Endothelial cell of umbilical vein (primary cell): ENCODE results near the gene PRDX5. TPM values are rescaled to one million over a fixed set of nuclear protein-coding genes. Genes with fewer than 3 reads are reported as not detected.

Experiments
- BruUV-seq: library from RNA; stranded (reverse); fragments of 400-500 nt; replicated peaks from 2 replicates; lab custom pipeline; 2021; lab: Mats Ljungman, UMichigan
- CTCF ChIA-PET: fragments of 300-600, 350-600 bp; sonication (Branson Sonifier 250); formaldehyde crosslinking; loops from one replicate; lab custom pipeline; 2021; ENCODE audit warnings: antibody characterized with exemption, inconsistent platforms; lab: Charles Lee
- POLR2A ChIA-PET: fragments of 300-600, 350-600 bp; sonication (Branson Sonifier 250); formaldehyde crosslinking; loops from one replicate; lab custom pipeline; 2021; ENCODE audit warnings: antibody characterized with exemption, inconsistent platforms; lab: Charles Lee
- DNase-seq: peaks from one replicate; pipeline ENCODE4 v3.0.0-alpha.2; 2011; ENCODE audit warnings: low read depth, low spot score
- FAIRE-seq: peaks from 2 replicates; lab custom pipeline; 2011; peaks lifted over from hg19 to GRCh38; lab: Jason Lieb, UNC
- H2AFZ ChIP-seq: 2 replicates; pipeline ENCODE4 v1.6.0; 2012; ENCODE audit warnings: low read depth, low read length, control low read depth, inconsistent platforms
- H3K27ac ChIP-seq: 2 replicates; pipeline ENCODE4 v1.5.1; 2011; ENCODE audit warnings: low read depth, mild to moderate bottlenecking, control low read depth, low read length, moderate library complexity; ENCODE audit not compliant: insufficient read depth
- H3K27me3 ChIP-seq, 2 experiments: 2 replicates each; pipeline versions ENCODE4 v1.6.0 to v1.6.1; 2011; ENCODE audit warnings: low read length in 2 of 2, mixed read lengths in 1 of 2; ENCODE audit not compliant: control insufficient read depth in 2 of 2, insufficient read depth in 2 of 2
- H3K36me3 ChIP-seq, 2 experiments: 2 replicates in 1 of 2; 3 replicates in 1 of 2; pipeline ENCODE4 v1.5.1; 2011; ENCODE audit warnings: low read length in 2 of 2, mild to moderate bottlenecking in 1 of 2, moderate library complexity in 1 of 2; ENCODE audit not compliant: control insufficient read depth in 2 of 2, insufficient read depth in 2 of 2; ENCODE audit errors: extremely low read depth in 1 of 2
- H3K4me1 ChIP-seq: 3 replicates; pipeline ENCODE4 v1.5.1; 2011; ENCODE audit warnings: mild to moderate bottlenecking, low read length; ENCODE audit not compliant: control insufficient read depth, insufficient read depth; ENCODE audit errors: extremely low read depth
- H3K4me2 ChIP-seq: 2 replicates; pipeline ENCODE4 v1.6.1; 2011; ENCODE audit warnings: low read length, control low read depth, mixed read lengths; ENCODE audit not compliant: insufficient read depth
- H3K4me3 ChIP-seq, 3 experiments: fragments of 200-600 bp in 1 of 3; sonication (generic), shearing (Covaris generic) in 1 of 3; replicated peaks in 1 of 3; 2 replicates each; pipeline ENCODE4 v1.5.1; 2011 to 2016; ENCODE audit warnings: control low read depth in 3 of 3, low read length in 3 of 3, mild to moderate bottlenecking in 2 of 3, inconsistent platforms in 1 of 3, low read depth in 1 of 3, moderate library complexity in 1 of 3; ENCODE audit not compliant: insufficient read depth in 1 of 3
- H3K79me2 ChIP-seq: 2 replicates; pipeline ENCODE4 v1.6.0; 2012; ENCODE audit warnings: low read length, inconsistent platforms; ENCODE audit not compliant: control insufficient read depth, insufficient read depth
- H3K9ac ChIP-seq: replicated peaks from 2 replicates; pipeline ENCODE3; 2011; ENCODE audit warnings: low read length, control low read depth; ENCODE audit not compliant: insufficient read depth; ENCODE audit errors: extremely low read depth
- H3K9me1 ChIP-seq: replicated peaks from 3 replicates; pipeline ENCODE4 v1.6.0; 2011; ENCODE audit warnings: mild to moderate bottlenecking, low read length; ENCODE audit not compliant: control insufficient read depth, insufficient read depth; ENCODE audit errors: extremely low read depth
- H3K9me3 ChIP-seq: replicated peaks from 2 replicates; pipeline ENCODE4 v1.5.1; 2012; ENCODE audit warnings: low read length, inconsistent platforms; ENCODE audit not compliant: control insufficient read depth, insufficient read depth
- H4K20me1 ChIP-seq: replicated peaks from 2 replicates; pipeline ENCODE3; 2011; ENCODE audit warnings: mild to moderate bottlenecking, low read length; ENCODE audit not compliant: control insufficient read depth, insufficient read depth; ENCODE audit errors: extremely low read depth
- CTCF ChIP-seq, 2 donors: IDR thresholded peaks; 1 replicate in 1 of 2; 2 replicates in 1 of 2; pipeline ENCODE4 v1.5.1; 2011; ENCODE audit warnings: low read length in 2 of 2, mild to moderate bottlenecking in 2 of 2, moderate library complexity in 2 of 2, control low read depth in 1 of 2, inconsistent platforms in 1 of 2, low read depth in 1 of 2; ENCODE audit not compliant: insufficient read depth in 1 of 2; ENCODE audit errors: extremely low read depth in 1 of 2
- EZH2 ChIP-seq: IDR thresholded peaks from 2 replicates; pipeline ENCODE4 v1.6.1; 2012; ENCODE audit warnings: borderline replicate concordance, low read depth, mild to moderate bottlenecking, moderate library complexity, low read length, inconsistent platforms; ENCODE audit not compliant: severe bottlenecking
- FOS ChIP-seq: IDR thresholded peaks from 2 replicates; pipeline ENCODE4 v1.6.1; 2011; ENCODE audit warnings: mild to moderate bottlenecking, low read length, moderate library complexity, borderline replicate concordance; ENCODE audit not compliant: insufficient read depth
- GATA2 ChIP-seq: IDR thresholded peaks from 2 replicates; pipeline ENCODE4 v1.7.0; 2011; ENCODE audit warnings: low read depth, mild to moderate bottlenecking, moderate library complexity, mixed read lengths, low read length; ENCODE audit not compliant: insufficient read length, insufficient read depth
- JUN ChIP-seq: IDR thresholded peaks from 2 replicates; pipeline ENCODE4 v1.6.1; 2011; ENCODE audit warnings: borderline replicate concordance, low read depth; ENCODE audit not compliant: insufficient read length, insufficient read depth
- MYC ChIP-seq: IDR thresholded peaks from one replicate; pipeline ENCODE4 v1.6.1; 2011; ENCODE audit warnings: mild to moderate bottlenecking, low read depth, low read length
- POLR2A ChIP-seq: IDR thresholded peaks from 2 replicates; pipeline ENCODE4 v1.6.1; 2012; ENCODE audit warnings: low read depth, mild to moderate bottlenecking, control low read depth, low read length
- POLR2AphosphoS5 ChIP-seq: IDR thresholded peaks from 2 replicates; pipeline ENCODE4 v1.6.1; 2012; ENCODE audit warnings: low read depth, mild to moderate bottlenecking, control low read depth, low read length, moderate library complexity; ENCODE audit not compliant: insufficient read depth
- dilution Hi-C: fragments of 300-500 bp; cut with MboI; formaldehyde crosslinking; loops from one replicate; pipeline ENCODE4 v1.15.0; 2019; ENCODE audit warnings: low sequenced_read_pairs; ENCODE audit not compliant: extremely low pct_ligation_motif_present
- intact Hi-C: fragments of 100-400 bp; cut with micrococcal nuclease; formaldehyde crosslinking; loops from one replicate; pipeline ENCODE4 v1.10.0; 2022
- polyA plus RNA-seq, 4 experiments: library from polyadenylated mRNA; depleted of rRNA in 3 of 4; stranded (reverse) in 3 of 4; unstranded in 1 of 4; fragments of >200 nt; gene quantifications; 2 replicates each; pipeline versions ENCODE4 v1.2.1 to v1.2.3, GENCODE V29; 2011 to 2012; ENCODE audit warnings: missing spikeins in 1 of 4
- total RNA-seq: library from RNA; stranded (reverse); gene quantifications from 2 replicates; pipeline ENCODE4 v1.2.3, GENCODE V29; 2021
- TF ChIP-seq, protein P1 (sequence below): IDR thresholded peaks from 2 replicates; pipeline ENCODE4 v1.6.1; 2011; ENCODE audit not compliant: insufficient read depth, insufficient read length

Gene PRDX5
- total and polyA plus RNA-seq, 2 donors (not counting 3 experiments of a cell fraction or from before 2014, with no cell fraction given): 199 to 709 TPM

DNA sequence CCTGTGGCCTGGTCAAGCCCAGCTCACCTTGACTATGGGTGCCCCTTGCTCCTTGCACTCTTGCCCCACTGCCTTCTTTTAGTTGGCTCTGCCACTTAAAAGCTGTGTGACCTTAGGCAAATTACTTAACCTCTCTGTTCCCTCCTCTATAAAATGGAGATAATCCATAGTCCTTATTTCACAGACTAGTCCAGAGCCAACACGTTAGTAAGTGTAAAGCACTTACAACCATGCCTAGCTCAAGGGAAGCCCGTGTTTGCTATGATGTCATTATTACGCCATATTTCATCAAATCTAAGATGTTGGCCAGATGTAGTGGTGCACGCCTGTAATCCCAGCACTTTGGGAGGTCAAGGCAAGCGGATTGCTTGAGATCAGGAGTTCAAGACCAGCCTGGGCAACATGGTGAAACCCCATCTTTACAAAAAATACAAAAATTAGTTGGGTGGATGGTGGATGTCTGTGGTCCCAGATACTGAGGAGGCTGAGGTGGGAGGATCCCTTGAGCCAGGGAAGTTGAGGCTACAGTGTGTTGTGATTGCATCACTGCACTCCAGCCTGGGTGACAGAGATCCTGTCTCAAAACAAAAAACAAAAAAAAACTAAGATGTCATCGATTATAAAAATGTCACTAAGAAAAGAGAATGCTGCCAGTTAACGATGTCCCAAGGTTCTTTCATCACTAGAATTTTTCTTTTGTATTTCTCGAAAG, 19.8 kb downstream of the PRDX5 start:
- FAIRE-seq: peak; percentile 12

More for the DNA sequence above, 19.8 kb downstream of the PRDX5 start:
- dilution Hi-C loops (no loop called here), intact Hi-C loops (no loop called here)
- POLR2A ChIA-PET: no interaction called here
- Histone ChIP-seq H3K27me3 (no peaks in the 10 kb centered on the region), H3K4me2 (no peak overlapping the region), H3K79me2 (no peaks in the 10 kb centered on the region), H3K9me3 (no peaks in the 10 kb centered on the region), H3K27ac (no peak overlapping the region), H3K9me1 (no peaks in the 10 kb centered on the region), H4K20me1 (no peaks in the 10 kb centered on the region), H3K36me3 (no peaks in the 10 kb centered on the region), H2AFZ (no peak overlapping the region), H3K9ac (no peak overlapping the region), H3K4me3 (no peak overlapping the region), H3K4me1 (no peaks in the 10 kb centered on the region)
- BruUV-seq: no TSS peak
- CTCF ChIA-PET: interaction anchor here (1.0 to 1.8 kb wide), 2 partner anchors 17 to 20 kb away, joined by 4 read pairs; partner anchors contain the start of gene TRMT112
- no peak for DNase-seq
- TF ChIP-seq POLR2A (no peak), CTCF (IDR thresholded peaks at IDR 0.05; ENCODE audit: extremely low read depth in 1 of 2, insufficient read depth in 1 of 2, low read depth in 1 of 2, low read length in 2 of 2) (no peak), POLR2AphosphoS5 (no peak), EZH2 (no peak), FOS (no peak), MYC (no peak), JUN (no peak), GATA2 (no peak)
- TF ChIP-seq, protein P1, sequence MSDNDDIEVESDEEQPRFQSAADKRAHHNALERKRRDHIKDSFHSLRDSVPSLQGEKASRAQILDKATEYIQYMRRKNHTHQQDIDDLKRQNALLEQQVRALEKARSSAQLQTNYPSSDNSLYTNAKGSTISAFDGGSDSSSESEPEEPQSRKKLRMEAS: no peak
